HG03575 (cell line): ENCODE data around the gene EIF4A3.

ENCODE experiments used
- ATAC-seq: cut with Tn5 transposase; IDR thresholded peaks from one replicate; pipeline ENCODE4 v1.9.1; 2021; ENCODE audit not compliant: unreplicated experiment, insufficient number of reproducible peaks, low FRiP score; ENCODE audit errors: extremely low read depth

The EIF4A3 gene

GRCh38 chr17:80106751-80107150, 40.2 kb downstream of the EIF4A3 start:
- ATAC-seq: no peak

GRCh38 chr17:80106176-80106575, 40.8 kb downstream of the EIF4A3 start:
- ATAC-seq: no peak

- no peak for ATAC-seq
Observed at GRCh38 chr17:80105762-80106161, 41.2 kb downstream of the EIF4A3 start.

- no peak for ATAC-seq
Observed at GRCh38 chr17:80104956-80105375, 42.0 kb downstream of the EIF4A3 start.

GRCh38 chr17:80104321-80104955, 42.5 kb downstream of the EIF4A3 start:
- ATAC-seq: no peak

- ATAC-seq: no peak
Observed at GRCh38 chr17:80103449-80104085, 43.4 kb downstream of the EIF4A3 start.

DNA sequence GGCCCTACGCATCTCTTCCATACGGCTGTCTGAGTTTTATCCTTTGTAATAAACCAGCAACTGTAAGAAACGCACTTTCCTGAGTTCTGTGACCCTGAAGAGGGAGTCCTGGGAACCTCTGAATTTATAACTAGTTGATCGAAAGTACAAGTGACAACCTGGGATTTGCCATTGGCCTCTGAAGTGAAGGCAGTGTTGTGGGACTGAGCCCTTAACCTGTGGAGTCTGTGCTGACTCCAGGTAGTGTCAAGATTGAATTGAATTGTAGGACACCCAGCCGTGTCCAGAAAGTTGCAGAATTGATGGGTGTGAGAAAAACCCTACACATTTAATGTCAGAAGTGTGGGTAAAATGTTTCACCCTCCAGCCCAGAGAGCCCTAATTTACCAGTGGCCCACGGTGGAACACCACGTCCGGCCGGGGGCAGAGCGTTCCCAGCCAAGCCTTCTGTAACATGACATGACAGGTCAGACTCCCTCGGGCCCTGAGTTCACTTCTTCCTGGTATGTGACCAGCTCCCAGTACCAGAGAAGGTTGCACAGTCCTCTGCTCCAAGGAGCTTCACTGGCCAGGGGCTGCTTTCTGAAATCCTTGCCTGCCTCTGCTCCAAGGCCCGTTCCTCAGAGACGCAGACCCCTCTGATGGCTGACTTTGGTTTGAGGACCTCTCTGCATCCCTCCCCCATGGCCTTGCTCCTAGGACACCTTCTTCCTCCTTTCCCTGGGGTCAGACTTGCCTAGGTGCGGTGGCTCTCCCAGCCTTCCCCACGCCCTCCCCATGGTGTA, 44.1 kb downstream of the EIF4A3 start:
- no peak for ATAC-seq

DNA sequence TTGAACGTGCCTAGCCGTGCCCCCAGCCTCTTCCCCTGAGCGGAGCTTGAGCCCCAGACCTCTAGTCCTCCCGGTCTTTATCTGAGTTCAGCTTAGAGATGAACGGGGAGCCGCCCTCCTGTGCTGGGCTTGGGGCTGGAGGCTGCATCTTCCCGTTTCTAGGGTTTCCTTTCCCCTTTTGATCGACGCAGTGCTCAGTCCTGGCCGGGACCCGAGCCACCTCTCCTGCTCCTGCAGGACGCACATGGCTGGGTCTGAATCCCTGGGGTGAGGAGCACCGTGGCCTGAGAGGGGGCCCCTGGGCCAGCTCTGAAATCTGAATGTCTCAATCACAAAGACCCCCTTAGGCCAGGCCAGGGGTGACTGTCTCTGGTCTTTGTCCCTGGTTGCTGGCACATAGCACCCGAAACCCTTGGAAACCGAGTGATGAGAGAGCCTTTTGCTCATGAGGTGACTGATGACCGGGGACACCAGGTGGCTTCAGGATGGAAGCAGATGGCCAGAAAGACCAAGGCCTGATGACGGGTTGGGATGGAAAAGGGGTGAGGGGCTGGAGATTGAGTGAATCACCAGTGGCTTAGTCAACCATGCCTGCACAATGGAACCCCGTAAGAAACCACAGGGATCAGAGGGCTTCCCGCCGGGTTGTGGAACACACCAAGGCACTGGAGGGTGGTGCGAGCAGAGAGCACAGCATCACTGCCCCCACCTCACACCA, 44.8 kb downstream of the EIF4A3 start:
- ATAC-seq: no peak

DNA sequence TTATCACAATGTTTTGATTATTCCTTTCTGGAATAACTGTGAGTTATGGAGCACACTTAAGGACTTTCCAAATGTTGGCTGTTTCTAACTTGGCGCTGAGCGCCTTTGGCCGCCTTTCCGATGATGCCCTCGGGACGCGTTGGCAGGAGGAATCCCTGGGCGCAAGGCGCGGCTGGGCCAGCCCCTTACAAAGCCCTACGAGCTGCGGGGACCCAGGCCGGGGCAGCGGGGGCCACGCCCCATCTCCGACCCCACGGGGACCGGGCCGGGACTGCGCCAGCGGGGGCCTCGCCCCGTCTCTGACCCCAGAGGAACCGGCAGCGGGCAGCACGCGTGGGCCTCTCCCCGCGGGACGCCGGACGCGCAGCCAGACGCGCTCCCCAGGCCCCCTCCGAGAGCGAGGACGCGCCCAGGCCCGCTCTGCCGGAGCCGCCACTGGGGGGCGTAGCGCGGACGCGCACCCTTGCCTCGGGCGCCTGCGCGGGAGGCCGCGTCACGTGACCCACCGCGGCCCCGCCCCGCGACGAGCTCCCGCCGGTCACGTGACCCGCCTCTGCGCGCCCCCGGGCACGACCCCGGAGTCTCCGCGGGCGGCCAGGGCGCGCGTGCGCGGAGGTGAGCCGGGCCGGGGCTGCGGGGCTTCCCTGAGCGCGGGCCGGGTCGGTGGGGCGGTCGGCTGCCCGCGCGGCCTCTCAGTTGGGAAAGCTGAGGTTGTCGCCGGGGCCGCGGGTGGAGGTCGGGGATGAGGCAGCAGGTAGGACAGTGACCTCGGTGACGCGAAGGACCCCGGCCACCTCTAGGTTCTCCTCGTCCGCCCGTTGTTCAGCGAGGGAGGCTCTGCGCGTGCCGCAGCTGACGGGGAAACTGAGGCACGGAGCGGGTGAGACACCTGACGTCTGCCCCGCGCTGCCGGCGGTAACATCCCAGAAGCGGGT, 45.6 kb downstream of the EIF4A3 start, which contains the start of gene GAA:
Gene GAA (plus strand): TSS at position 571 of the 935 bp plus-strand sequence. CDS start 3,006 bp downstream, outside the sequence.
- ATAC-seq: no peak

DNA sequence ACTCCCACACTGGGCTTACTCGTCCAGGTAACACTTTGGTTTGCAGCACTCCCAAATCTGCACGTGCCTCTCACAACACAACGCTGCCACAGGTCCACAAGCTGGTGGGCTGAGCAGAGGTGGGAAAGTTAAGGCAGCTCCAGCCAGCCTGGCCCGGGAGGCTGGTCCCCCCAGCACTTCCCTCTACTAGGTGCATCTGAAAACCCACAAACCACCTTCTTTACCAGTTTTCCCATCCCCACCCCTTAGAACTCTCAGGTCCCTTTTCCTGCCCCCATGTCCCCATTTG, 46.9 kb downstream of the EIF4A3 start:
- no peak for ATAC-seq

GRCh38 chr17:80099291-80100034, 47.5 kb downstream of the EIF4A3 start:
- ATAC-seq: no peak

DNA sequence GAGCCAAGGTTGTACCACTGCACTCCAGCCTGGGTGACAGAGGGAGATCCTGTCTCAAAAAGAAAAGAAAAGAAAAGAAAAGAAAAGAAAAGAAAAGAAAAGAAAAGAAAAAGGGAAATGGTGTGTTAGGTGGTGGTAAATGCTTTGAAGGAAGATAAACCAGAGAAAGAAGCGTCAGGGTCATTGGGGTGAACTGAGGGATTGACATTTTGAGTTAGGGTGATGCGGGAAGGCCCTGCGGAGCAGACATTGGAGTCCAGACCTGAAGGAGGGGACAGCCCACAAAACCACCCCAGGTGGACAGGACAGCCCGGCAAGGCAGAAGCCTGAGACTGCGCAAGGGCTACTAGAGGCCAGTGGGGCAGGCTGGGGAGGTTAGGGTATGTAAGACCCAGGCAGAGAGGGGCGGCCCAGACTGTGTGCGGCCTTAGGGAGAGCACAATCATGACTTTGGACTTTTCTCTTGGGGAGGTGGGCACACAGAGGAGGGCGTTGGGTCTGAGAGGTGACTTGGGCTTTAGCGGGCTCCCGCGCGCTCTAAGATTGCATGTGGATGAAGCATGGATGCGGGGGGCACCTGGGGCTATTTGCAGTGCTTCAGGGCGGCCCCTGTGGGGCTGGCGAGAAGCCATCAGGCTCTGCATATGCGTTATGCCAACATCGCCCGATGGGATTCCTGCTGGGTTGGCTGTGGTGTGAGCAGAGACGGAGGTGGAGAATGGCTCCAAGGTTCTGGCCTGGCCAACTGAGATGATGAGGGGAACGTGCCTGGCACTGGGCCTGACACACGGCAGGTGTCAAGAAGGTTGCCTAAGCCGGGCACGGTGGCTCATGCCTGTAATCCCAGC, 48.9 kb downstream of the EIF4A3 start:
- ATAC-seq: no peak

GRCh38 chr17:80097127-80097621, 49.8 kb downstream of the EIF4A3 start:
- no peak for ATAC-seq

DNA sequence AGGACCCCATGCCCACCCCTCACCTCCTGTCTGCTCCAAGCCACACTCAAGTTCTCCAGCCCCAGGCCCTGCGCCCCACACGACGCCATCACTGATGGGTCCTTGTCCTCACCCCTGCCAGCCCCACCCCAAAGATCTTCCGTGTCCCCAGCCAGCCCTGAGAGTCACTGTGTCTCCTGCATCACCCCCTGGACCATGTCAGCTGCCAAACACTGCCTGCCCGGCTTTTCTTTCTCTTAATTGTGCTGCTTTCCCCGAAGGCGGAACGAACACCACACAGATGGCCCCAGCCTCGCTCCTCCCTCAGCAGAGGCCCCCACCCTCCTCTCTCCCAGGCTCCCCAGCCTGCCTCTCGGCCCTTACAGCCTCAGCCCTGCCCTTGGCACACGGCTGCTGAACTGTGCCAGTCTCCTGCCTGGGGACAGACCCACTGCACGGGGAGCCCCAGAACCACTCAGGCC, 50.3 kb downstream of the EIF4A3 start:
- ATAC-seq: no peak

GRCh38 chr17:80095844-80096475, 51.0 kb downstream of the EIF4A3 start:
- no peak for ATAC-seq

DNA sequence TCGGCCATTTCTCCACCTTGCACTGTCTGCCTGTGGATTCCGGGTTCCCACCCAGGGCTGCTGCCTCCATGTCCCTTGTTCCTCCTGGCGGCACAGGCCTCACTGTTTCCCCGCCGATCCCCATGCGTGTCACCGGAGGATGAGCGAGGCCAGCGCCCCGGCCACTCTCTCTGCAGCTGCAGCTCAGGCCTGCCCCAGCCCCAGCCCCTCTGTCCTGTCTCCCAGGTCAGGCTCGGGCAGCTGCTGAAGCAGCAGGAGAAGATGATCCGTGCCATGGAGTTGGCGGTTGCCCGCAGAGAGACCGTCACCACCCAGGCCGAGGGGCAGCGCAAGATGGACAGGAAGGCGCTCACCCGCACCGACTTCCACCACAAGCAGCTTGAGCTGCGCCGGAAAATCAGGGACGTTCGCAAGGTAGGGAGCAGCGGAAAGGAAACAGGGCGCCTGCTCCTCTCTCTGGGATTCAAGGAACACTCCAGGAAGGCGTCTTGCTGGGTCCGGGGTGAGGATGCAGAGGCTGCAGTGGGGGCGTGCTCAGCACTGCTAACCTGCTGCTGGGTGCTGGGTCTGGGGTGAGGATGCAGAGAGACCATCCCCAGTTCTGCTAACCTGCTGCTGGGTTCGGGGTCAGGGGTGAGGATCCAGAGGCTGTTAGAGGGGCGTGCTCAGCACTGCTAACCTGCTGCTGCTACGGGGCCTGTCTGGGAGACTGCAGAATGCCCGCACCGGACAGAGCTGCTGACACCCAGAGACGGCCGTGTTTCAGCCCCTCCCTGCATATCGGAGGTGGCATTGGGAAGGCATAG, 51.7 kb downstream of the EIF4A3 start:
- no peak for ATAC-seq
